Right cardiac atrium (tissue), 5 donors: ENCODE results near the gene CHD1. TPM values are rescaled to one million over a fixed set of nuclear protein-coding genes. Genes with fewer than 3 reads are reported as not detected.

ENCODE experiments used
- ATAC-seq, 2 donors: fragments of 200-7000 bp; cut with Tn5 transposase; one replicate each; pipeline versions ENCODE4 v1.8.0 to v1.9.1; 2020; ENCODE audit warnings: moderate library complexity in 2 of 2, mild to moderate bottlenecking in 1 of 2
- DNase-seq, 3 donors: peaks; one replicate each; pipeline ENCODE4 v3.0.0-alpha.2; 2020
- H3K27ac ChIP-seq: one replicate; pipeline ENCODE4 v1.5.1; 2013; ENCODE audit warnings: mild to moderate bottlenecking, low read length, control low read depth, moderate library complexity
- H3K27me3 ChIP-seq: one replicate; pipeline ENCODE4 v1.6.1; 2013; ENCODE audit not compliant: control insufficient read depth, insufficient read depth
- H3K4me1 ChIP-seq: one replicate; pipeline ENCODE4 v1.6.1; 2013; ENCODE audit warnings: low read length; ENCODE audit not compliant: control insufficient read depth, insufficient read depth
- H3K4me3 ChIP-seq: one replicate; pipeline ENCODE4 v1.5.1; 2013; ENCODE audit warnings: low read length, control low read depth
- H3K9me3 ChIP-seq: one replicate; pipeline ENCODE4 v1.6.1; 2013; ENCODE audit warnings: low read length; ENCODE audit not compliant: control insufficient read depth
- WGBS: extraction: QIAGEN DNeasy Blood & Tissue Kit; methylation state at CpG from one replicate; pipeline ENCODE4 v1.1.7; 2013; 5-methylcytosine and 5-hydroxymethylcytosine counted together
- intact Hi-C, 4 donors: fragments of 100-400 bp; cut with DNase I; formaldehyde crosslinking; loops; one replicate each; pipeline versions ENCODE4 v1.11.0 to v1.14.0; 2022 to 2023
- polyA plus RNA-seq: library from polyadenylated mRNA; stranded (reverse); fragments of 200-250 nt; gene quantifications from one replicate; pipeline ENCODE4 v1.2.3, GENCODE V29; 2013
- total RNA-seq, 4 donors: library from RNA; stranded (reverse); fragmentation: NEBNext Ultra II Directional; extraction: Animal tissue kit (Norgen Biotek cat#: 25700); gene quantifications; one replicate each; pipeline ENCODE4 v1.2.1, GENCODE V29; 2021
- donor health status: healthy with polysubstance abuse.
- donor health status: DM: no; HTN: yes; CAD: no.
- donor health status: DM: no; HTN: no; CAD: no.
- donor health status: DM: no; HTN: yes; CAD: no; lungs with severe emphysema.
- donor health status: DM: yes; HTN: yes; CAD: no.

The CHD1 gene
- total and polyA plus RNA-seq, 5 donors, result 9.2 to 23.2 (median 14.4) TPM

DNA sequence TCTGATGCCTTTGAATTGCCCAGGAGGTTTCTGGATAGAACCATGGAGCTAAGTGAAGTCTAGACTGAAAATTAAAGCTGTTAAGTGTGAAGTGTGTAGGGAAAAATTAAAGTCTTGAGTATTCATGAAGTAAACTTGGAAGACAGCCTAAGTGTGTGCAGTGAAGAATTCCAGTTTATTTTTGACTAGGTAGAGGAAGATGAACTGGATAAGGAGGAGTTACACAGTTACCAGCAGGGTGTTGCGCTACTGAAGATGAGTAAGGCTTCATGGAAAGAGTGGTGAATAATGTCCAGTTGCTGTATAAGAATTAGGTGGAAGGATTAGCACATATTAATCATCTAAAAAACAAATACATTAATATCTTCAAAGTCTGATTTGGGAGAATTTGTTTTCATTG is 5.7 kb upstream of the CHD1 start:
- H3K9me3 ChIP-seq, result no peaks in the 10 kb centered on the region
- DNase-seq (no peak), ATAC-seq (no peak)
- no peak overlapping the region for H3K27ac ChIP-seq
- 93% methylated on average over 1 of the region's 1 CpG for WGBS
- intact Hi-C loops, result no loop called here
- peaks cover 4% of the 10 kb centered on the region for H3K4me1 ChIP-seq
- H3K27me3 ChIP-seq, result no peaks in the 10 kb centered on the region
- H3K4me3 ChIP-seq, result no peak overlapping the region

DNA sequence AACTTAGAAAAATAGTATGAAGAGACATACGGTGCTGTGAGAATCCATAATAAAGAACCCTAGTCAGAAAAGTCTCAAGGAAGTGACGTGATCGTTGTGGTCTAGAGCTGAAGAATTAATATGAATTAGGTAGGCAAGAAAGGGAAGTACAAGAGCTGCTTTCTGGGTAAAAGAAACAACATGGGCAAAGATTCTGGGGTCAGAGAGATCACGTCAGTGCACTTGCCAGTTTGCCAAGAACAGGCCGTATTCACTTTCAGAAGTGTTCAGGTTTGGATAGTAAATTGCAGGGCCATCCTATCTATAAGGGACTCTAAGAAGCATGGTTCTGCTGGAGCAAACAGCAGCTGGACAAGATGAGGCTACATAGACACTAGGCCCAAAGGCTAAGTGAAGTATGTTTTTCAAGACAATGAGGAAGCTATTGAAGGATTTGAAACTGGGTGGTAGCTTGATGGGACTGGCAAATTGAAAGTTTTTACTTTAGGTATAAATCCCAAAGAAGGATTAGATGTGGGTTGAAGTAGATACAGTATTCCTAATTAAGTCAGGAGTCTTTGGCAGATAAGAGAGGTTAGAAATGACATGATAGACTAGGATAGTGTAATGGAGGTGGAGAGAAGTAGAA is 4.8 kb upstream of the CHD1 start:
- ATAC-seq (no peak), DNase-seq (no peak)
- Histone ChIP-seq H3K4me1 (peaks cover 2% of the 10 kb centered on the region), H3K9me3 (no peaks in the 10 kb centered on the region), H3K4me3 (no peak overlapping the region), H3K27ac (peak overlapping the region; percentile 48), H3K27me3 (no peaks in the 10 kb centered on the region)
- intact Hi-C loops, result no loop called here
- 72% methylated on average over 5 of the region's 5 CpGs for WGBS

DNA sequence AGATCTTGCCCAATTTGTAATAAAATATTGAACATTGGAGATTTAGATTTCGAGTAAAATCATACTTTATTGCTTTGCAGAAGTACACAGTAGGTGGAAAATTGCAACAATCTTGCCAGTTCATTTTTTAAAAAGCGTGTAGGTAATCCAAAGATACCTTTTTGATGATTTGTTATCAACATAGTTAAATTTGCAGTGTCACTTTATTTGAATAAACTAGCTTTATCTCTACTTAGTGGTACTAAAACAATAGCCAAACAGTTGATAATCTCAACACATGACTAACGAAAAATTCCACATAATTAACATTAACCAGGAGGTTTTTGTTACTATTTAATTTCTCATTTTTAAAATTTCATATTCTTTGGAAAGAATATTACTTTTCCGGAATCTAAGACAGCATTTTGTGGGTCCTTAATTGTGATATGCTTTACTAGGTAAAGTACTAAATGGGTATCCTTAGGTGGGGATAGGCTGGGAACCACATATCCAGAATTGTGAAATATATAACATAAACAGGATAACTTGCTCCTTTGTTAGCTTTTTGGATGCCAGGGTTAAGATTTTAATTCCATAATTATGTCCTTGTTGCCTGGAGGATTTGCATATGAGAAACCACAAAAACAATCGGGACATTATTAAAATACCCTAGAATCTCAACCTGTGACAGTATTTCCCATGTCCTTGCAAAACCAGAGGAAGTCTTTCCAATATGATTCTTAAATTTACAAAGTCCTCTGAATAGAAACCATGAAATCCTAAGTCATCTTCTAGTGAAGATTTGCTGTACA is 2.4 kb upstream of the CHD1 start:
- DNase-seq, result no peak
- 82% methylated on average over 5 of the region's 5 CpGs for WGBS
- peaks cover 2% of the 10 kb centered on the region for H3K4me1 ChIP-seq
- ATAC-seq, result no peak
- H3K9me3 ChIP-seq, result no peaks in the 10 kb centered on the region
- no peak overlapping the region for H3K4me3 ChIP-seq
- intact Hi-C loops, result no loop called here
- no peaks in the 10 kb centered on the region for H3K27me3 ChIP-seq
- H3K27ac ChIP-seq, result no peak overlapping the region

DNA sequence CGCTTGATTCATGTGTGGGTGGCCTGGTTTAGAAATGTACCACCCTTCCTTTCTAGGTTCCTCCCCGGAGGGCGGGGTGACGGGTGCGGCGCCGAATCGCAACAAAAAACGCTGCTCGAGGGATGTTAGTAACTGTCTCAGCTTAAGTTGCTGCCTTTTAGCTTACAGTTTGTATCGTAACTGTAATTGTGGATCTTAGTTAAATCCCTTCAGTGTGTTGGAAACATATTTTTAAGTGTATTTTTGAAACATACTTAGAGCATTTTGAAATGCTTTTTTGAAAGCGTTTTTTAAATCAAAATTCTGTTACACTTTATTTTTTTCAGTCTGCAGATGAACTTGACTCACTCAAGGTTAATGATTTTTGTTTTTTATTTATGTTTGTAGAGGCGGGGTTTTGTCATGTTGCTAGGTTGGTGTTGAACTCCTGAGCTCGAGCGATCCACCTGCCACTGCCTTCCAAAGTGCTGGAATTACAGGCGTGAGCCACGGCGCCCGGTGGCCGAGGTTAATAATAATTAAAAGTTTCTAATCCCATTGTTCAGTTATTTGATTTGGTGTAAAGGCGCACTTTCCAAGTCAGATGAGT is 997 bp upstream of the CHD1 start:
- intact Hi-C loops, result no loop called here

DNA sequence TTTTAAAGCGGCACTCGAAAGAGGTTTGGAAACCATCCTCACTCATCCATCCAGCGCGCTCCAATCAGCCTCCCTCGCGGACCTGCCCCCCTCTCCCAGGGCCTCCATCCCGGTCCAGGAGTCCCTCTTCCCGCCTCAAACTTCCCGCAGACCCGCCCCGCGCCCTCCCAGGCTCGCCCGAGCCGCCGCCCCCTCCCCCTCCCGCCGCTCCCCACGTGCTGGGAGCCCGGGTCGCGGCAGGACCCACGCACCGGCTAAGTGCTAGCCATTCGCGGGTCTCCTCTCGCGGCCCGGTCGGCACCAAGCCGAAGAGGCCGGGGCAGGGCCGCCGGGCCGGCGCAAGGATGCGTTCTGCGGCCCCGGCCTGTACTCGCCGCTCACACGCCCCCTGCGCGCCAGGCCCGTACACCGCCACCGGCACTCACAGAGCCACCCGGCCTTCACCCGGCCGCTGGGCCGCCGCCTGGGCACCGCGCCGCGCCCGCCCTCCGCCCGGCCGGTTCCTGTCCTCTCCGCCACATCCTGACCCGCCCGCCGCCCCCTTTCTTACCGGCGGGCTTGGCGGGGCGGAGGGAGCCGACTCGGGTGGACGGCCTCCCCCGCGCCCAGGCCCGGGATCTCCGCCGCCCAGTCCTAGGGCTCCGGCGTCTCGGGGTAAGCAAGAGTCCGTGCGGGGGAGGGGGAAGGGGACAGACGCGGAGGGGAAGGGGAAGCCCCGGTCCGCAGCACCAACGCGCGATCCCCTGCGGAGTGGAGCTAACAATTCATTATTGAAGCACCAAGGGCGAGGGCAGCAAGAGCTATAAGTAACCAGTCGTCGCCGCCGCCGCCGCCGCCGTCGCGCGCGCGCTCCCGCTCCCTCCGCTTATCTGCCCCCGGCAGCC is 576 bp downstream of the CHD1 start:
- H3K4me1 ChIP-seq, result no peaks in the 10 kb centered on the region

More for the DNA sequence above, 997 bp upstream of the CHD1 start:
- peak overlapping the region; percentile 99 for H3K27ac ChIP-seq
- peak in 1 of 3 donors; percentile 50 for DNase-seq
- H3K9me3 ChIP-seq, result no peaks in the 10 kb centered on the region
- peak overlapping the region; percentile 55 for H3K4me3 ChIP-seq
- no peaks in the 10 kb centered on the region for H3K4me1 ChIP-seq
- 7% methylated on average over 21 of the region's 21 CpGs for WGBS
- peak in 1 of 2 donors; percentile 89 for ATAC-seq
- no peaks in the 10 kb centered on the region for H3K27me3 ChIP-seq

DNA sequence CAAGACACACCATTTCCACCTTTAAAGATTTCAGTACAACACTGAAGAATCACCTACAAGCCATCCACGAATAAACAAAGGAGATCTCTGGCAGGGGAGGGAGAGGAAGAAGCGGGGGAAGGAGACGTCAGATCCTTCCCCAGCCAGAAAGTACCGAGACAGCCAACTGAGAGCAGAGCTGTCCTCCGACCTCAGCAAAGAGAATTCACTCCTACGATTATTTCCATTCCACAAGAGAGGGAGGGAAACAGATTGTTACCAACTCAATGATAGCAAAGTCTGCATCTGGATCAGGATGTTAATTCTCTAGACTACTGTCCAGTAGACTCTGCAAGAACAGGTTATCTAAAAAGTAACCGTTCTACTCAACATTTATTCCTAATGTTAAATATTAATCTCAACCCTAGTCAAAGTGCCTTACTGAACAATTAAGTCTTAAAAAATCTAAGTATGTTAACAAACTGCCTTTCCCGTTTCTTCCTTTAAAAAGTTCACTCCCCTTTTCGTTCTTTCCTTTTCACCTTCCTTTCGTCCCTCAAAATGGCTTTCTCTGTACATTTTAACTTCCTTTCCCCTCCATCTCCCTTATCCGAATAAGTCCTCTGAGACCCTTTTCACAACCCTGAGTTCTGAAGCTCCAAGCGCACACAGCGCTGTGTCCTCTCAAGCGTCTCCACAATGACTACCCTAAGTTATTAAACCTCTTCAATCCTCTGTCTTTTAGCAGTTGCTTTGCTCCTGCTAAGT is 1.4 kb downstream of the CHD1 start:
- Histone ChIP-seq H3K27me3 (no peaks in the 10 kb centered on the region), H3K4me1 (no peaks in the 10 kb centered on the region), H3K4me3 (peak overlapping the region; percentile 87), H3K9me3 (no peaks in the 10 kb centered on the region), H3K27ac (peak overlapping the region; percentile 88)
- WGBS, result under 1% methylated on average over 14 of the region's 14 CpGs
- intact Hi-C loops, result no loop called here
- ATAC-seq, result peak in 1 of 2 donors; percentile 10
- peak; percentile 27 to 68 (median 50) for DNase-seq

More for the DNA sequence above, 576 bp downstream of the CHD1 start:
- intact Hi-C loops, result no loop called here
- ATAC-seq, result peak; percentile 48 to 52
- Histone ChIP-seq H3K9me3 (no peaks in the 10 kb centered on the region), H3K27me3 (no peaks in the 10 kb centered on the region), H3K4me3 (peak overlapping the region; percentile 87), H3K27ac (peak overlapping the region; percentile 97)
- peak; percentile 80 to 87 (median 86) for DNase-seq
- under 1% methylated on average over 105 of the region's 106 CpGs for WGBS

DNA sequence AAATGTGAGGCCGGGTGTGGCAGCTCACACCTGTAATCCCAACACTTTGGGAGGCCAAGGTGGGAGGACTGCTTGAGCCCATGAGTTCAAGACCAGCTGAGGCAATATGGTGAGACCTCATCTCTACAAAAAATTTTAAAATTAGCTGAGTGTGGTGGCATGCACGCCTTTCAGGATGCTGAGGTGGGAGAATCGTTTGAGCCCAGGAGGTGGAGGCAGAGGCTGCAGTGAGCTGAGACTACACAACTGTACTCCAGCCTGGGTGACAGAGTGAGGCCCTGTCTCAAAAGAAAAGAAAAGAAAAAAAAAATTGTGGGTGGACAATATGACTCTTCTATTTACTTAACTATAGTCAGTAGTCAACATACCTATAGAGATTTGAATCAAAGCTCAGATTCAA is 4.8 kb downstream of the CHD1 start:
- ATAC-seq, result no peak
- Histone ChIP-seq H3K9me3 (no peaks in the 10 kb centered on the region), H3K4me3 (no peak overlapping the region), H3K27ac (no peak overlapping the region), H3K4me1 (no peaks in the 10 kb centered on the region), H3K27me3 (no peaks in the 10 kb centered on the region)
- WGBS, result 80% methylated on average over 3 of the region's 3 CpGs
- intact Hi-C loops, result no loop called here
- DNase-seq, result no peak

DNA sequence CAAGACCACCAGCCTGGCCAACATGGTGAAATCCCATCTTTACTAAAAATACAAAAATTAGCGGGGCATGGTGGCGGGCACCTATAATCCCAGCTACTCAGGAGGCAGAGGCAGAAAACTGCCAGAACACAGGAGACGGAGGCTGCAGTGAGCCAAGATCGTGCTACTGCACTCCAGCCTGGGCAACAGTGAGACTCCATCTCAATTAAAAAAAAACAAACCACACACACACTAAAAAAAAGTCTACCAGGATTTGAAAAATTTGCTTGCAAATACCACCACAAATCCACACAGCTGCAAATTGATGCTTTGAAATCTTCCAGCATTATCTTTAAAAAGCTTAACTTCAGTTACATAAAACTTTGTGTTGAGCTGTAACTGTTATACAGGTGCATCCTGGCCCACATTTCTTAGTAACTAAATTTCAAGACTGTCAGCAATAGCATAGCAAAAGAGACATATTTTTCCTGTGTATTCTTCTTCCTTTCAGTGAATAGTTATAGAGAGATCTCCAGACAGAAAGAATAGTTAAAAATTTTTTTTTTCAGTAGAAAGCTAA is 6.8 kb downstream of the CHD1 start:
- no peaks in the 10 kb centered on the region for H3K4me1 ChIP-seq
- H3K4me3 ChIP-seq, result no peak overlapping the region
- H3K27ac ChIP-seq, result no peak overlapping the region
- H3K27me3 ChIP-seq, result no peaks in the 10 kb centered on the region
- ATAC-seq, result no peak
- intact Hi-C loops, result no loop called here
- no peak for DNase-seq
- H3K9me3 ChIP-seq, result no peaks in the 10 kb centered on the region
- 94% methylated on average over 4 of the region's 4 CpGs for WGBS

DNA sequence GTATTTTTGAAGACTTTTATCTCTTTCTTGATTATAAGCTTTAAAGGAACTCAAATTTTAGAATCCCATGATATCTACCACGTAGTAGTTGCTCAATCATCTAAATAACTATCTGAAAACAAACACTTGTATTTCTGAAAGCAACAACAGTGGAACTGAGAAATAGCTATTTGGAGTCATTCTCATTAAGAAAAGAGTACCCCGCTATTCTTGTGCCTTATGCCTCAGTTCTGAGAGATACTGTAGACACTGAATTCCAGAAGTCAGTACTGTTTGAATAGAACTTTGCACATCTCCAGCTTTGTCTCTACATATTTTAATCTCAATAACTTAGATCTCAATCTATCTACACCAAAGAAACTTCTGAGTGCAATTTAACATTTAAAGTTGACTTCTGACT is 11.4 kb downstream of the CHD1 start:
- Histone ChIP-seq H3K4me1 (peaks cover 1% of the 10 kb centered on the region), H3K27ac (no peak overlapping the region), H3K9me3 (no peaks in the 10 kb centered on the region), H3K27me3 (no peaks in the 10 kb centered on the region), H3K4me3 (no peak overlapping the region)
- WGBS, result 70% methylated on average over 2 of the region's 2 CpGs
- ATAC-seq (no peak), DNase-seq (no peak)
- intact Hi-C loops, result no loop called here

DNA sequence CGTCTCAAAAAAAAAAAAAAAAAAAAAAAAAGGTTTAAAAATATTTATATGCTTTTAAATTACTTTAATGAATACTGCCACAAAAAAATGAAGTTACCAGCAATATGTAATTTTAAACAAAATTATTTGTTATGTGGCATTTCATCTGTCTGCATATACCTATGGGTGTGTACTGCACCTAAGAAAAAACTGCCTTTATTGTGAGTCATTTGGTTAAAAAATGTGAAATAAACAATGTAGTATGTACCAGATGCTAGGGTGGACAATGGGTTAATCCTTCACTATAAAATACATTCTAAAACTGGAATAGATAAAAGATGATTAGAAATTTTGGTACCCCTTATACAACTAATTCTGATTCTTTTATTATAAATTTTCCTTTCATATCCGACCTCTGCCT is 12.3 kb downstream of the CHD1 start:
- Histone ChIP-seq H3K9me3 (no peaks in the 10 kb centered on the region), H3K4me3 (no peak overlapping the region), H3K27me3 (no peaks in the 10 kb centered on the region), H3K27ac (no peak overlapping the region), H3K4me1 (peaks cover 1% of the 10 kb centered on the region)
- DNase-seq, result no peak
- ATAC-seq, result no peak
- 61% methylated on average over 2 of the region's 2 CpGs for WGBS
- intact Hi-C loops, result no loop called here
